Immature natural killer cell (primary cell): ENCODE measurements around the gene ZNF786. TPM values are rescaled to one million over a fixed set of nuclear protein-coding genes. Genes with fewer than 3 reads are reported as not detected.
"Not testable (repeated sequence)": the region's sequence is repeated elsewhere in the genome, so short reads cannot be mapped to it uniquely, and the experiment has no call there.

Experiments
- DNase-seq, 3 donors: peaks; one replicate each; pipeline ENCODE4 v3.0.0; 2022; ENCODE audit warnings: mixed read lengths in 1 of 3
- H3K27ac Mint-ChIP-seq, 6 donors: one replicate each; pipeline ENCODE4 v1.8.0; 2020; ENCODE audit warnings: mixed read lengths in 6 of 6, mild to moderate bottlenecking in 5 of 6, inconsistent platforms in 4 of 6, moderate library complexity in 3 of 6
- H3K27me3 Mint-ChIP-seq, 3 donors: one replicate each; pipeline ENCODE4 v1.8.0; 2020 to 2021; ENCODE audit warnings: low read depth in 3 of 3, mild to moderate bottlenecking in 3 of 3, mixed read lengths in 3 of 3, moderate library complexity in 3 of 3, inconsistent platforms in 1 of 3
- H3K36me3 Mint-ChIP-seq, 3 donors: one replicate each; pipeline ENCODE4 v1.8.0; 2020; ENCODE audit warnings: mixed read lengths in 3 of 3, inconsistent platforms in 2 of 3, mild to moderate bottlenecking in 2 of 3
- H3K4me1 Mint-ChIP-seq, 2 donors: one replicate each; pipeline ENCODE4 v1.8.0; 2020; ENCODE audit warnings: inconsistent platforms in 2 of 2, mild to moderate bottlenecking in 2 of 2, mixed read lengths in 2 of 2, moderate library complexity in 1 of 2
- H3K4me3 Mint-ChIP-seq, 5 donors: one replicate each; pipeline ENCODE4 v1.8.0; 2020; ENCODE audit warnings: mild to moderate bottlenecking in 5 of 5, mixed read lengths in 5 of 5, inconsistent platforms in 3 of 5, moderate library complexity in 3 of 5
- H3K9me3 Mint-ChIP-seq, 6 donors: one replicate each; pipeline ENCODE4 v1.8.0; 2020; ENCODE audit warnings: mild to moderate bottlenecking in 6 of 6, mixed read lengths in 6 of 6, inconsistent platforms in 4 of 6, moderate library complexity in 3 of 6
- polyA plus RNA-seq, 3 donors: library from polyadenylated mRNA; unstranded; fragments of 300-500 nt; fragmentation: Illumina TruSeq; gene quantifications; one replicate each; pipeline ENCODE4 v1.2.3, GENCODE V29; 2021

The ZNF786 gene
- polyA plus RNA-seq, 3 donors from 2014 or later: 1.1 to 15.8 (median 2.6) TPM

GRCh38 chr7:149103424-149103823, 12.9 kb upstream of the ZNF786 start:
- no peak overlapping the region for H3K4me3 Mint-ChIP-seq
- no peaks in the 10 kb centered on the region for H3K9me3 Mint-ChIP-seq
- no peak for DNase-seq
- H3K27ac Mint-ChIP-seq: no peak overlapping the region
- peaks cover 0 to 2% (median 2%) of the 10 kb centered on the region in 3 donors for H3K27me3 Mint-ChIP-seq
- H3K4me1 Mint-ChIP-seq: no peaks in the 10 kb centered on the region
- H3K36me3 Mint-ChIP-seq: peaks cover 4 to 9% (median 5%) of the 10 kb centered on the region in 3 donors

GRCh38 chr7:149102666-149103065, 12.1 kb upstream of the ZNF786 start:
- H3K27ac Mint-ChIP-seq: no peak overlapping the region
- DNase-seq: no peak
- peaks cover 0 to 2% (median 2%) of the 10 kb centered on the region in 3 donors for H3K27me3 Mint-ChIP-seq
- no peaks in the 10 kb centered on the region for H3K4me1 Mint-ChIP-seq
- H3K9me3 Mint-ChIP-seq: no peaks in the 10 kb centered on the region
- H3K4me3 Mint-ChIP-seq: no peak overlapping the region
- H3K36me3 Mint-ChIP-seq: peaks cover 4 to 9% (median 5%) of the 10 kb centered on the region in 3 donors

GRCh38 chr7:149100821-149101220, 10.3 kb upstream of the ZNF786 start:
- Mint-ChIP-seq H3K27ac (no peak overlapping the region), H3K27me3 (peaks cover 0 to 4% (median 2%) of the 10 kb centered on the region in 3 donors)

DNA sequence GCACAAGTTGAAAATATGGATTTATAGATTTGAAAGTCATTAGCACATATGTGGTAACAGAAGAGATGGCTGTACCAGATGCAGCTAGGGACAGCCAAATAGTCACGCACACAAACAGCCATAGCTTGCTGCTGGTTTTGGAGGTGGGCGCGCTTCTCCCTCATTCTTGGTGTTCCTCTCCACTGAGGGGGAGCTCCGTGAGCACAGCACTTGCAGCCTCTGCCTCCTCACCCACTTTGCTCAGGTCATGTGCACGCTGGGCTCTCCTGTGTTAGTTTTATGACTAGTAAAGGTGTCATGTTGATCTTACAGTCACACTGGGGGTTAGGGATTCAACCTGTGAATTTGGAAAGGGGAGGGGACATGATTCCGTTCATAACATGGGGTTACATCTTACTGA, 8.5 kb upstream of the ZNF786 start:
- DNase-seq: no peak
- Mint-ChIP-seq H3K4me1 (no peaks in the 10 kb centered on the region), H3K27ac (no peak overlapping the region), H3K36me3 (peaks cover 4 to 6% (median 5%) of the 10 kb centered on the region in 3 donors), H3K9me3 (no peaks in the 10 kb centered on the region), H3K27me3 (peaks cover 0 to 4% (median 2%) of the 10 kb centered on the region in 3 donors), H3K4me3 (no peak overlapping the region)

More at GRCh38 chr7:149100821-149101220, 10.3 kb upstream of the ZNF786 start:
- Mint-ChIP-seq H3K9me3 (no peaks in the 10 kb centered on the region), H3K4me1 (no peaks in the 10 kb centered on the region), H3K4me3 (no peak overlapping the region), H3K36me3 (peaks cover 4 to 9% (median 5%) of the 10 kb centered on the region in 3 donors)
- DNase-seq: no peak

DNA sequence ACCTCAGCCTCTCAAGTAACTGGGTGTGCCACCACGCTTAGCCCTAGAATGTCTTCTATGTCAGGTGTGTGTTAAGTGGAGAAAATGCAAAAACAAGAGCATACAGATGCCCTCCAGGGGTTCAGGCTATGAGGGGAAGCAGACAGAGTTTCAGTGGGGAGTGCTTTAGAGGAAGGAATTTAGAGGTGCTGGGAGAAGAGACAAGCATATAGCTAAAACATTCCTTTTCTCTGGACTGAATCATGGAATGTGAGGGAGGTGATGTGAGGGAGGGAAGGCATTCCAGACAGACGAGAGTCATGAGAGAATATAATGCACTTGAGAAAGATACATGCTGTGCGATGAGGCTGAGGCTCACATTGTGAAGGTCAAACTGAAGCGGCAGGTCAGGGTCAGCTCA, 6.6 kb upstream of the ZNF786 start:
- Mint-ChIP-seq H3K27ac (no peak overlapping the region), H3K9me3 (no peaks in the 10 kb centered on the region), H3K4me1 (peaks cover 0 to 1% of the 10 kb centered on the region in 2 donors), H3K27me3 (peaks cover 0 to 6% (median 2%) of the 10 kb centered on the region in 3 donors), H3K4me3 (no peak overlapping the region), H3K36me3 (no peaks in the 10 kb centered on the region)
- DNase-seq: no peak

GRCh38 chr7:149093228-149093627, 2.7 kb upstream of the ZNF786 start:
- H3K4me1 Mint-ChIP-seq: peaks cover 13 to 20% of the 10 kb centered on the region in 2 donors
- H3K4me3 Mint-ChIP-seq: peak overlapping the region in 2 of 5 donors; percentile 15 to 45
- peaks cover 2 to 19% (median 13%) of the 10 kb centered on the region in 3 donors for H3K27me3 Mint-ChIP-seq
- H3K36me3 Mint-ChIP-seq: no peaks in the 10 kb centered on the region
- no peaks in the 10 kb centered on the region for H3K9me3 Mint-ChIP-seq
- peak overlapping the region in 2 of 6 donors; percentile 46 to 78 for H3K27ac Mint-ChIP-seq
- no peak for DNase-seq

GRCh38 chr7:149092244-149092643, 1.7 kb upstream of the ZNF786 start:
- H3K4me3 Mint-ChIP-seq: peak overlapping the region in 4 of 5 donors; percentile 21 to 93 (median 38)
- H3K9me3 Mint-ChIP-seq, DNase-seq, H3K36me3 Mint-ChIP-seq: not testable (repeated sequence)
- H3K4me1 Mint-ChIP-seq: peaks cover 19 to 28% of the 10 kb centered on the region in 2 donors
- peaks cover 2 to 22% (median 13%) of the 10 kb centered on the region in 3 donors for H3K27me3 Mint-ChIP-seq
- peak overlapping the region in 5 of 6 donors; percentile 4 to 94 (median 48) for H3K27ac Mint-ChIP-seq

DNA sequence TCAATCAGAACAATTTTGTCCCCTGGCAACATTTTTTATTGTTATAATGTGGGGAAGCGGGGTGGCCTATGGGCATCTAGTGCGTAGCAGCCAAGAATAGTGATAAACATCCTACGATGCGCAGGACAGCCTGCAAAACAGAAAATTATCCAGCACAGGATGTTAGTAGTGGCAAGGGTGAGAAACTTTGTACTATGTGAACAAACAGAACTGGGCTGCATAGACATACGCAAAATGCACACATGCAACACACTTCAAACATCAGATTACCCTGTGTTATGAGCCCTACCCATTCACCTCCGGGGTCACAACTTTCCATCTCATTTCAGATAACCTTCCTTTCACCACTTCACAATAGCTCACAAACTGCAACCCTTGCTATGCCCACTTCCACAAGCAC, 3.1 kb downstream of the ZNF786 start:
- Mint-ChIP-seq H3K9me3 (peaks cover 0 to 2% (median 0%) of the 10 kb centered on the region in 6 donors), H3K36me3 (peaks cover 9 to 18% (median 13%) of the 10 kb centered on the region in 3 donors), H3K4me3 (peak overlapping the region; percentile 68 to 83 (median 71)), H3K27me3 (peaks cover 2 to 20% (median 10%) of the 10 kb centered on the region in 3 donors), H3K4me1 (peaks cover 34 to 37% of the 10 kb centered on the region in 2 donors), H3K27ac (peak overlapping the region; percentile 85 to 96 (median 90))
- peak; percentile 47 to 65 (median 63) for DNase-seq

DNA sequence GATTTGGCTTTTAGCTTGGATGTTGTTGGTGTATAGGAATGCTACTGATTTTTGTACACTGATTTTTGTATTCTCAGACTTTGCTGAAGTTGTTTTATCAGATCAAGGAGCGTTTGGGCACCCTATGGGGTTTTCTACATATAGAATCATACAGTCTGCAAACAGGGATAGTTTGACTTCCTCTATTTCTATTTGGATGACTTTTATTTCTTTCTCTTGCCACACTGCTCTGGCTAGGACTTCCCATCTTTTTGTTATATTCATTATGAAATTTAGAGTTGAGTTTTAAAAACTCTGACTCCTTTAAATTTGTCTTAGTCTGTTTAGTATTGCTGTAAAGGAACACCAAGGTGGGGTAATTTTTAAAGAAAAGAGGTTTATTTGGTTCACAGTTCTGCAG, 4.7 kb downstream of the ZNF786 start:
- H3K9me3 Mint-ChIP-seq: peaks cover 0 to 2% (median 0%) of the 10 kb centered on the region in 6 donors
- H3K27ac Mint-ChIP-seq: peak overlapping the region; percentile 9 to 88 (median 58)
- H3K36me3 Mint-ChIP-seq: peaks cover 9 to 18% (median 13%) of the 10 kb centered on the region in 3 donors
- DNase-seq: no peak
- peaks cover 30 to 41% of the 10 kb centered on the region in 2 donors for H3K4me1 Mint-ChIP-seq
- no peak overlapping the region for H3K4me3 Mint-ChIP-seq
- peaks cover 0 to 14% (median 4%) of the 10 kb centered on the region in 3 donors for H3K27me3 Mint-ChIP-seq

GRCh38 chr7:149084407-149084806, 6.1 kb downstream of the ZNF786 start:
- Mint-ChIP-seq H3K27me3 (peaks cover 0 to 3% (median 2%) of the 10 kb centered on the region in 3 donors), H3K36me3 (peaks cover 9 to 18% (median 13%) of the 10 kb centered on the region in 3 donors), H3K4me1 (peaks cover 27 to 41% of the 10 kb centered on the region in 2 donors), H3K9me3 (peaks cover 0 to 2% (median 0%) of the 10 kb centered on the region in 6 donors), H3K27ac (peak overlapping the region in 2 of 6 donors; percentile 8 to 88), H3K4me3 (no peak overlapping the region)
- no peak for DNase-seq

DNA sequence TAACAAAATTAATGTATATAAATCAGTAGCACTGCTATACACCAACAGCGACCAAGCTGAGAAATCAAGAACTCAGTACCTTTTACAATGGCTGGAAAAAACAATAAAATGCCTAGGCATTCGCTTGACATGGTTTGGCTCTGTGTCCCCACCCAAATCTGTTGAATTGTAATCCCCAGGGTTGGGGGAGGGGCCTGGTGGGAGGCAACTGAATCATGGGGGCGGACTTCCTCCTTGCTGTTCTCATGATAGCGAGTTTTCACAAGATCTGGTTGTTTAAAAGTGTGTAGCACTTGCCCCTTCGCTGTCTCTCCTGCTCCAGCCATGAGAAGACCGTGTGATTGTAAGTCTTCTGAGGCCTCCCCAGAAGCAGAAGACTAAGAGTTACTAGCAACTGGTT, 8.6 kb downstream of the ZNF786 start:
- Mint-ChIP-seq H3K4me3 (no peak overlapping the region), H3K4me1 (peaks cover 13 to 45% of the 10 kb centered on the region in 2 donors), H3K27ac (no peak overlapping the region), H3K27me3 (no peaks in the 10 kb centered on the region), H3K36me3 (peaks cover 9 to 21% (median 16%) of the 10 kb centered on the region in 3 donors), H3K9me3 (peaks cover 0 to 2% (median 0%) of the 10 kb centered on the region in 6 donors)
- no peak for DNase-seq

- H3K36me3 Mint-ChIP-seq: peaks cover 2 to 16% (median 8%) of the 10 kb centered on the region in 3 donors
- peaks cover 9 to 34% of the 10 kb centered on the region in 2 donors for H3K4me1 Mint-ChIP-seq
- H3K4me3 Mint-ChIP-seq: no peak overlapping the region
- no peaks in the 10 kb centered on the region for H3K9me3 Mint-ChIP-seq
- H3K27ac Mint-ChIP-seq: peak overlapping the region in 1 of 6 donors; percentile 62
- DNase-seq: no peak
- no peaks in the 10 kb centered on the region for H3K27me3 Mint-ChIP-seq
Observed at GRCh38 chr7:149077594-149077993, 12.9 kb downstream of the ZNF786 start.

DNA sequence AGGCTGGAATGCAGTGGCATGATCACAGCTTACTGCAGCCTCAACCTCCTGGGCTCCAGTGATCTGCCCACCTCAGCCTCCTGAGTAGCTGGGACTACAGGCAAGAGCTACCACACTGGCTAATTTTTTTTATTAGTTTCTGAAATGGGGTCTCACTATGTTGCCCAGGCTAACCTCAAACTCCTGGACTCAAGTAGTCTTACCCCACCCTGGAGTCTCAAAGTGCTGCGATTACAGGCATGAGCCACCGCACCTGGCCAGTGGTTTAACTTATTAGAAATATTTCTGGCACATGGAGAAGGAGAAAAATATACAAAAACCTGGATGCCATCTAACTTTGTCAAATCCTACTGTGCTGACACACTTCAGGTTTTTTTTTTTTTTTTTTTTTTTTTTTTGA, 15.2 kb downstream of the ZNF786 start:
- Mint-ChIP-seq H3K27me3 (peaks cover 0 to 3% (median 0%) of the 10 kb centered on the region in 3 donors), H3K36me3 (peaks cover 4 to 23% (median 8%) of the 10 kb centered on the region in 3 donors), H3K4me3 (no peak overlapping the region), H3K9me3 (no peaks in the 10 kb centered on the region), H3K27ac (no peak overlapping the region), H3K4me1 (peaks cover 2 to 18% of the 10 kb centered on the region in 2 donors)
- no peak for DNase-seq

GRCh38 chr7:149074116-149074885, 16.2 kb downstream of the ZNF786 start:
- peaks cover 4 to 23% (median 8%) of the 10 kb centered on the region in 3 donors for H3K36me3 Mint-ChIP-seq
- no peak overlapping the region for H3K4me3 Mint-ChIP-seq

More at GRCh38 chr7:149074116-149074885, 16.2 kb downstream of the ZNF786 start:
- H3K4me1 Mint-ChIP-seq: peaks cover 1 to 16% of the 10 kb centered on the region in 2 donors
- no peak for DNase-seq
- peak overlapping the region in 4 of 6 donors; percentile 9 to 46 (median 28) for H3K27ac Mint-ChIP-seq
- H3K9me3 Mint-ChIP-seq: no peaks in the 10 kb centered on the region
- H3K27me3 Mint-ChIP-seq: peaks cover 0 to 3% (median 0%) of the 10 kb centered on the region in 3 donors
